Heart right ventricle (tissue), 16 donors: Measurements from ENCODE around the gene TBX1. TPM values are rescaled to one million over a fixed set of nuclear protein-coding genes. Genes with fewer than 3 reads are reported as not detected.

Experiments
- ATAC-seq, 8 donors: fragments of 200-7000 bp; cut with Tn5 transposase; one replicate each; pipeline ENCODE4 v1.9.1; 2020; ENCODE audit warnings: mild to moderate bottlenecking in 8 of 8, moderate library complexity in 8 of 8, moderate number of reproducible peaks in 1 of 8
- DNase-seq, 2 donors: peaks; one replicate each; pipeline ENCODE4 v3.0.0-alpha.2; 2020
- H3K27ac ChIP-seq, 10 donors: fragments of 200-600 bp; sonication (generic) in 2 of 10; one replicate each; pipeline versions ENCODE4 v1.5.0 to v1.8.0; 2020 to 2022; ENCODE audit warnings: mild to moderate bottlenecking in 3 of 10
- H3K27me3 ChIP-seq, 7 donors: fragments of 200-600 bp; one replicate each; pipeline ENCODE4 v1.8.0; 2021 to 2022; ENCODE audit warnings: mild to moderate bottlenecking in 2 of 7
- H3K36me3 ChIP-seq, 9 donors: fragments of 200-600 bp; sonication (generic) in 1 of 9; one replicate each; pipeline versions ENCODE4 v1.5.0 to v1.8.0; 2020 to 2022; ENCODE audit warnings: mild to moderate bottlenecking in 2 of 9
- H3K4me1 ChIP-seq, 9 donors: fragments of 200-600 bp; sonication (generic) in 1 of 9; one replicate each; pipeline versions ENCODE4 v1.5.0 to v1.8.0; 2020 to 2022; ENCODE audit warnings: mild to moderate bottlenecking in 4 of 9
- H3K4me3 ChIP-seq, 10 donors: fragments of 200-600 bp; sonication (generic) in 2 of 10; one replicate each; pipeline versions ENCODE4 v1.5.0 to v1.8.0; 2020 to 2022; ENCODE audit warnings: mild to moderate bottlenecking in 7 of 10, moderate library complexity in 2 of 10
- H3K9me3 ChIP-seq, 11 donors: fragments of 200-600 bp in 10 of 11; sonication (generic) in 2 of 11; one replicate each; pipeline versions ENCODE4 v1.5.0 to v1.8.0; 2013 to 2022; ENCODE audit warnings: mild to moderate bottlenecking in 2 of 11, control low read depth in 1 of 11, moderate library complexity in 1 of 11
- WGBS, 2 donors: extraction: QIAGEN DNeasy Blood & Tissue Kit; methylation state at CpG; one replicate each; pipeline ENCODE4 v1.1.7; 2013; ENCODE audit warnings: inconsistent platforms in 1 of 2; 5-methylcytosine and 5-hydroxymethylcytosine counted together
- intact Hi-C, 10 donors: fragments of 100-400 bp; cut with DNase I; formaldehyde crosslinking; loops; one replicate each; pipeline versions ENCODE4 v1.11.1 to v1.14.2; 2022
- polyA plus RNA-seq, 2 donors: library from polyadenylated mRNA; stranded (reverse); fragments of 200-250 nt; gene quantifications; one replicate each; pipeline ENCODE4 v1.2.3, GENCODE V29; 2013
- total RNA-seq, 10 donors: library from RNA; stranded (reverse); fragmentation: NEBNext Ultra II Directional in 3 of 10; extraction: Animal tissue kit (Norgen Biotek cat#: 25700) in 3 of 10; gene quantifications; one replicate each; pipeline versions ENCODE4 v1.2.1 to v1.2.4, GENCODE V29; 2021 to 2023
- TF ChIP-seq, protein P1 (sequence below), 9 donors: fragments of 200-600 bp; sonication (generic) in 2 of 9; IDR thresholded peaks; one replicate each; pipeline versions ENCODE4 v1.5.0 to v1.8.0; 2021 to 2022; ENCODE audit warnings: antibody characterized with exemption in 9 of 9, mild to moderate bottlenecking in 5 of 9, moderate library complexity in 1 of 9
- donor health status: Arrhythmogenic right ventricular cardiomyopathy.
- donor health status: ischemic (EF 13 %, LVEDD 7.1; RV severe dilation, severe dysfunction).
- donor health status: healthy with polysubstance abuse.
- donor health status: DM: no; HTN: yes; CAD: no.
- donor health status: DM: no; HTN: no; CAD: no.
- donor health status: ischemic (EF 25% LVEDD 6.9; RV normal size, moderate dysfunction).
- donor health status: ischemic (EF 25% LVEDD 5.7; RV mildly dilated, moderate dysfunction).
- donor health status: healthy.
- donor health status: DM: yes; HTN: yes; CAD: no.
- donor health status: Ischemic cardiomyopathy.
- donor health status: ischemic (EF 35%, LVEDD 5.7; RV mildly dilated, moderate dysfunction).
- donor health status: nonischemic (EF 11% LVEDD 7.7; RV severe dilation, severe dysfunction).
- donor health status: DM: yes; HTN: yes; CAD: no.
- donor health status: PGD.
- donor health status: ischemic (EF 29% LVEDD 5.4; RV normal size, mild dysfunction).
- donor health status: nonischemic (EF 23%, LVEDD 6.1; RV moderate dilation, normal function).

TBX1 gene
- total and polyA plus RNA-seq, 12 donors: 0.53 to 1.8 (median 0.98) TPM

DNA sequence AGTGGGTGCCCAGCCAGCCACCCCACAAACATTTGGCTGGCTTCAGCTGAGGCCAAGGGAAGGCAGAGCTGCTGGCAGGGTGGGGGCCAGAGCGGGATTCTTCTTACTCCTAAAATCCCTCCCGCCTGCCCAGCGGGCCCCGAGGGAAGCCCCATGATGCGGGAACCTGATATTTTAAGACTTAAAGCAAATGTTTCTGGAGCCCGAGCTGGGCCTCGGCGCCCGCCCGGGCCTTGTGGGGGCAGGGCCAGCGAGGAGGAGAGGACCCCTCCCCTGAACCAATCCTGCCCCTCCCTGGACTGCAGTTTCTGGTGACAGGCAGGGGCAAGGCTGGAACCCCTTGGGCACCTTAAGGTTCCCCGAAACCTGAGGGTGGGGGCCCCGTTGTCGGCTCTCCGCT, 20.0 kb upstream of the TBX1 start:
- H3K9me3 ChIP-seq: no peaks in the 10 kb centered on the region
- no peaks in the 10 kb centered on the region for H3K36me3 ChIP-seq
- no peak overlapping the region for H3K27ac ChIP-seq
- ATAC-seq (no peak), DNase-seq (no peak)
- TF ChIP-seq, protein P1, sequence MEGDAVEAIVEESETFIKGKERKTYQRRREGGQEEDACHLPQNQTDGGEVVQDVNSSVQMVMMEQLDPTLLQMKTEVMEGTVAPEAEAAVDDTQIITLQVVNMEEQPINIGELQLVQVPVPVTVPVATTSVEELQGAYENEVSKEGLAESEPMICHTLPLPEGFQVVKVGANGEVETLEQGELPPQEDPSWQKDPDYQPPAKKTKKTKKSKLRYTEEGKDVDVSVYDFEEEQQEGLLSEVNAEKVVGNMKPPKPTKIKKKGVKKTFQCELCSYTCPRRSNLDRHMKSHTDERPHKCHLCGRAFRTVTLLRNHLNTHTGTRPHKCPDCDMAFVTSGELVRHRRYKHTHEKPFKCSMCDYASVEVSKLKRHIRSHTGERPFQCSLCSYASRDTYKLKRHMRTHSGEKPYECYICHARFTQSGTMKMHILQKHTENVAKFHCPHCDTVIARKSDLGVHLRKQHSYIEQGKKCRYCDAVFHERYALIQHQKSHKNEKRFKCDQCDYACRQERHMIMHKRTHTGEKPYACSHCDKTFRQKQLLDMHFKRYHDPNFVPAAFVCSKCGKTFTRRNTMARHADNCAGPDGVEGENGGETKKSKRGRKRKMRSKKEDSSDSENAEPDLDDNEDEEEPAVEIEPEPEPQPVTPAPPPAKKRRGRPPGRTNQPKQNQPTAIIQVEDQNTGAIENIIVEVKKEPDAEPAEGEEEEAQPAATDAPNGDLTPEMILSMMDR (IDR thresholded peaks at IDR 0.05): no peak
- intact Hi-C loops: no loop called here
- H3K4me3 ChIP-seq: no peak overlapping the region
- WGBS, 2 donors: 86 to 88% methylated on average over 15 of the region's 15 CpGs
- peaks cover 0 to 11% (median 0%) of the 10 kb centered on the region in 7 donors for H3K27me3 ChIP-seq
- H3K4me1 ChIP-seq: peaks cover 0 to 26% (median 10%) of the 10 kb centered on the region in 9 donors

DNA sequence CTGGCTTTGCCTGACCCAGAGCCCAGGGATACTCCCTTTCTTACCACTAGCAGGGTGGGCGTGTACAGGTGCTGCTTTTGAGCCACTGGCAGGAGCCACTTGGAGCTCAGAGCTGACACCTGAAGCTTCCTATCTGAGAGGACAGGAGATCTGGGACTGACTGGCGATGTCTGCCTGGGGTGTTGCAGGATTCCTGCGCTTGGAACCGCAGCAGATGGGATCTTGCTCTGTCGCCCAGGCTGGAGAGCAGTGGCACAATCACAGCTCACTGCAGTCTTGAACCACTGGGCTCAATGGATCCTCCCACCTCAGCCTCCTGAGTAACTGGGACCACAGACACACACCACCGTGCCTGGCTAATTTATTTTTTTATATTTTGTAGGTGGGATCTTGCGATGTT, 19.5 kb upstream of the TBX1 start:
- H3K36me3 ChIP-seq: no peaks in the 10 kb centered on the region
- no peak for ATAC-seq
- peaks cover 4 to 31% (median 15%) of the 10 kb centered on the region in 9 donors for H3K4me1 ChIP-seq
- 93 to 94% methylated on average over 7 of the region's 7 CpGs for WGBS, 2 donors
- H3K4me3 ChIP-seq: no peak overlapping the region
- H3K9me3 ChIP-seq: no peaks in the 10 kb centered on the region
- intact Hi-C loops: no loop called here
- DNase-seq: no peak
- TF ChIP-seq, protein P1 (IDR thresholded peaks at IDR 0.05): no peak
- H3K27me3 ChIP-seq: peaks cover 0 to 11% (median 0%) of the 10 kb centered on the region in 7 donors
- H3K27ac ChIP-seq: no peak overlapping the region

DNA sequence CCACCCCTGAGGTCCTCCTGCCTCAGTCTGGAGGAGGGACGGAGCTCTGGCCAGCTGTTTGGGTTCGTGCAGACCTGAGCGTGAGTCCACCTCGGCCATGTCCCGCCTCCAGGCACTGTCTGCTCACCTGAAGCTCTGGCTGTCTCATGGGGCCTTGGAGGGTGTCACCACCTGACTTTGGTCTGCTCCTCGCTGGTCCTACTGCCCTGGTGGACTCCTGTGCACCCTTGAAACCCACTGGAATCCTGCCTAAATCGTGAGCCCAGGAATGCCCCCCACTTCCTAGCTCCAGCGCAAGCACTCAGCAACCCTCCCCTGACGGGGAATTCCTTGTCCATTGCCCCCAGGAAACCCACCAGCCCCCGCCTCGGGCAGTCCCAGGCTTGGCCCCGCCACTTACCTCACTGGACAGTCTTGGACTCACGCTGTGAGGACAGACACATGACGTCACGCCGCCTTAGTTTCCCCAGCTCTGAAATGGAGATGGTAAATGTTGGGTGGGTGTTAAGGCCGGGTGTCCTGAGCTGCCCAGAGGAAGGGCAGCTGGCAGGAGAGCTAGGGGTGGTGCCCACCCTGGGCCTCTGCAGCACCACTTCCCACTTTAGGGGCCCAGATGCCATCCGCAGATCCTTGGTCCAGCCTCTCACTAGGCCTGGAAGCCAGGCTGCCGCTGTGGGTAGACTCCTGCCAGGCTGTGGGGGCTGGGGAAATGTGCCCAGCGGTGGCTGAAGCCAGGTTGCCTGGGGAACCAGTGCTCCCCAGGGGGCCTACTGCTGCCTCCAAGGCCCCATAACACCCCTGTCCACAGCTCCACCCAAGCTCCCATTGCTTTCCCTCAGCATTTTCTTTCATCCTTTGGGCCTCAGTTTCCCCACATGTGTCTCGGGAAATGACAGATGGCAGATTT, 18.2 kb upstream of the TBX1 start:
- ATAC-seq: no peak
- TF ChIP-seq, protein P1 (IDR thresholded peaks at IDR 0.05): no peak
- intact Hi-C loops: no loop called here
- Histone ChIP-seq H3K36me3 (no peaks in the 10 kb centered on the region), H3K27ac (no peak overlapping the region), H3K4me3 (no peak overlapping the region), H3K4me1 (peaks cover 5 to 27% (median 12%) of the 10 kb centered on the region in 9 donors), H3K9me3 (no peaks in the 10 kb centered on the region), H3K27me3 (peaks cover 0 to 3% (median 0%) of the 10 kb centered on the region in 7 donors)
- WGBS, 2 donors: 90 to 91% methylated on average over 21 of the region's 21 CpGs
- DNase-seq: no peak

DNA sequence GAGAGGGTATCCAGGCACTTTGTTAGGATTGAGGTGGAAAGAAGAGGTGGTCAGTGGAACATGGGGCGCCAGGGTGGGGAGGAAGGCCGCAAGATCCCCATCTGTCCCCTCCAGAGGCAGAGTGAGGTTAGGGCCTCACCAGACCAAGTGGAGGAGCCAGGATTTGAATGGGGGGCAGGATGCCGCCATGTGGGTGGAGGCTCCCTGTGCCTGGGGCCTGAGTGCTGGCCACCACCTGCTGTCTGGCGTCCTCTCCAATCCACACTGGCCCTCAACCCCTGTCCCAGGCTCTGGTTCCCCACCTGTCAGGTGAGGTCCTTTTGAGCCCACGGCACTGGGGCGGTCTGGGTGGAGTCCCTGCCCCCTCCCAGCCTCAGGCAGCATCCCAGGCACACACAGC, 17.5 kb upstream of the TBX1 start:
- Histone ChIP-seq H3K4me1 (peaks cover 5 to 21% (median 10%) of the 10 kb centered on the region in 9 donors), H3K27me3 (peaks cover 0 to 3% (median 0%) of the 10 kb centered on the region in 7 donors), H3K9me3 (no peaks in the 10 kb centered on the region), H3K4me3 (no peak overlapping the region), H3K27ac (no peak overlapping the region), H3K36me3 (no peaks in the 10 kb centered on the region)
- intact Hi-C loops: no loop called here
- ATAC-seq (no peak), DNase-seq (no peak)
- 95 to 97% methylated on average over 6 of the region's 6 CpGs for WGBS, 2 donors
- TF ChIP-seq, protein P1 (IDR thresholded peaks at IDR 0.05): no peak
